Measurements from ENCODE around the gene SLC39A5. TPM values are rescaled to one million over a fixed set of nuclear protein-coding genes. Genes with fewer than 3 reads are reported as not detected.
"Not testable (repeated sequence)": the region's sequence is repeated elsewhere in the genome, so short reads cannot be mapped to it uniquely, and the experiment has no call there.

SLC39A5 gene
- total and polyA plus RNA-seq, 7 donors, result 30.0 to 74.0 (median 31.2) TPM; not detected in 4

- TF ChIP-seq POLR2A (IDR thresholded peaks at IDR 0.05) (no peak), POLR2AphosphoS5 (IDR thresholded peaks at IDR 0.05) (peak in 1 of 4 donors; percentile 23)
- TF ChIP-seq, protein P1, sequence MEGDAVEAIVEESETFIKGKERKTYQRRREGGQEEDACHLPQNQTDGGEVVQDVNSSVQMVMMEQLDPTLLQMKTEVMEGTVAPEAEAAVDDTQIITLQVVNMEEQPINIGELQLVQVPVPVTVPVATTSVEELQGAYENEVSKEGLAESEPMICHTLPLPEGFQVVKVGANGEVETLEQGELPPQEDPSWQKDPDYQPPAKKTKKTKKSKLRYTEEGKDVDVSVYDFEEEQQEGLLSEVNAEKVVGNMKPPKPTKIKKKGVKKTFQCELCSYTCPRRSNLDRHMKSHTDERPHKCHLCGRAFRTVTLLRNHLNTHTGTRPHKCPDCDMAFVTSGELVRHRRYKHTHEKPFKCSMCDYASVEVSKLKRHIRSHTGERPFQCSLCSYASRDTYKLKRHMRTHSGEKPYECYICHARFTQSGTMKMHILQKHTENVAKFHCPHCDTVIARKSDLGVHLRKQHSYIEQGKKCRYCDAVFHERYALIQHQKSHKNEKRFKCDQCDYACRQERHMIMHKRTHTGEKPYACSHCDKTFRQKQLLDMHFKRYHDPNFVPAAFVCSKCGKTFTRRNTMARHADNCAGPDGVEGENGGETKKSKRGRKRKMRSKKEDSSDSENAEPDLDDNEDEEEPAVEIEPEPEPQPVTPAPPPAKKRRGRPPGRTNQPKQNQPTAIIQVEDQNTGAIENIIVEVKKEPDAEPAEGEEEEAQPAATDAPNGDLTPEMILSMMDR (IDR thresholded peaks at IDR 0.05), result peak; percentile 80 to 85 (median 82)
- no peaks in the 10 kb centered on the region for H3K36me3 ChIP-seq
- no peaks in the 10 kb centered on the region for H3K27me3 ChIP-seq
- no peak overlapping the region for H3K27ac ChIP-seq
- H3K4me3 ChIP-seq, result no peak overlapping the region
- 49 to 50% methylated on average over 1 of the region's 1 CpG for WGBS, 2 donors
- DNase-seq, result peak; percentile 87
- no peaks in the 10 kb centered on the region for H3K9me3 ChIP-seq
- peaks cover 0 to 18% (median 13%) of the 10 kb centered on the region in 4 donors for H3K4me1 ChIP-seq
- intact Hi-C loops (cut with DNase I), result loop anchor here (1.0 to 5.0 kb wide), 3 partner anchors 31 to 274 kb away; partner anchors contain the start of genes ANKRD52, NABP2 and SPRYD4
These were observed 36.7 kb upstream of the SLC39A5 start for GRCh38 chr12:56193025-56193578.

DNA sequence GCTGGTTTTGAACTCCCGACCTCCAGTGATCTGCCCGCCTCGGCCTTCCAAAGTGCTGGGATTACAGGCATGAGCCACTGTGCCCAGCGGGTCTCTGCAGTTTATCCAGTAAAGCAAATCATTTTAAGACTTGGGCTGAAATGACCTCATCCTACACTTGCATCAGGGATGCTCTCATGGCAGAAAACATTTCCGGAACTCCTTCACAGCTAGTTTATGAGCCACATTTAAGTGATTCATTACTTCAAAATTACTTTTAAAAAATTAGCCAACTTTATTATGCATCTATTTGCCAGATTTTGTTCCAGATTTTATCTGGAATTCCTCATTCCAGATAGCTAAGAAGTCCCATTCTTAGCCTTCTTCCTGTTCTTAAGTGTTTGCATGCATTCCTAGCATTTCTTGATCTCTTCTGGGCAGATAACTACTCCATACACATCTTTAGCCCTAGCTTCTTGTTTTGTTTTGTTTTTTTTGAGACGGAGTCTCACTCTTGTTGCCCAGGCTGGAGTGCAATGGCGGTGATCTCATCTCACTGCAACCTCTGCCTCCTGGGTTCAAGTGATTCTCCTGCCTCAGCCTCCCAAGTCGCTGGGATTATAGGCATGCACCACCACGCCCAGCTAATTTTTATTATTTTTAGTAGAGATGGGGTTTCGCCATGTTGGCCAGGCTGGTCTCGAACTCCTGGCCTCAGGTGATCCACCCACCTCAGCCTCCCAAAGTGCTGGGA lies 32.9 kb upstream of the SLC39A5 start:
- H3K4me1 ChIP-seq; H3K9me3 ChIP-seq; intact Hi-C loops (cut with DNase I); H3K36me3 ChIP-seq; H3K4me3 ChIP-seq; H3K27me3 ChIP-seq; DNase-seq: not testable (repeated sequence)
- peak overlapping the region in 2 of 4 donors; percentile 3 to 42 for H3K27ac ChIP-seq
- 81 to 82% methylated on average over 11 of the region's 11 CpGs for WGBS, 2 donors
- peak in 1 of 4 donors; percentile 13 for TF ChIP-seq POLR2AphosphoS5 (IDR thresholded peaks at IDR 0.05)

DNA sequence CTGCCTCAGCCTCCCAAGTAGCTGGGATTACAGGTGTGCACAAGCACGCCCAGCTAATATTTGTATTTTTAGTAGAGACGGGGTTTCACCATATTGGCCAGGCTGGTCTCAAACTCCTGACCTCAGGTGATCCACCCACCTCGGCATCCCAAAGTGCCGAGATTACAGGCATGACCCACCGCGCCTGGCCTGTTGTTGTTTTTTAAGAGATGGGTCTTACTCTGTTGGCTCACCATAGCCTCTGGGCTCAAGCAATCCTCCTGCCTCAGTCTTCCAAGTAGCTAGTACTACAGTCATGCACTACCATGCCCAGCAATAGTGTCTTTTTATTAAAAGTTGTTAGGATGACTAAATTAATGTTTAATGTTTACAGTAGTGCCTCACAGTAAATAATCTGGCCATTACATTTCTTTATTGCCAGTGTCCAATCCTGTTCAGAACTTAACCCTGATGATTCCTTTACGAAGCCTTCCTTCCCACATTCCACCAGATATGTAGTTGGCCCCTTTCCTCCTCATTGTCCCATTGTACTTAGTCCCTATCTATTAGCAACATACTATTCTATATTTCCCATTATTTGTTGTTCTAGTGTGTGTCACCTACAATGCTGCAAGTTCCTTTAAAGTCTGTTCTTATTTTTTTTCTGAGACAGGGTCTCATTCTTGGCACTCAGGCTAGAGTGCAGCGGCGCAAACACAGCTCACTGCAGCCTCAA lies 31.8 kb upstream of the SLC39A5 start:
- no peaks in the 10 kb centered on the region for H3K27me3 ChIP-seq
- no peak for DNase-seq
- intact Hi-C loops (cut with DNase I), result no loop called here
- H3K36me3 ChIP-seq, result no peaks in the 10 kb centered on the region
- TF ChIP-seq POLR2A (IDR thresholded peaks at IDR 0.05) (no peak), EP300 (IDR thresholded peaks at IDR 0.05) (no peak), POLR2AphosphoS5 (IDR thresholded peaks at IDR 0.05) (no peak)
- TF ChIP-seq, protein P1 (IDR thresholded peaks at IDR 0.05), result no peak
- H3K4me1 ChIP-seq, result peaks cover 0 to 9% (median 2%) of the 10 kb centered on the region in 4 donors
- 83 to 86% methylated on average over 9 of the region's 9 CpGs for WGBS, 2 donors
- no peaks in the 10 kb centered on the region for H3K9me3 ChIP-seq
- H3K4me3 ChIP-seq, result no peak overlapping the region
- no peak overlapping the region for H3K27ac ChIP-seq

DNA sequence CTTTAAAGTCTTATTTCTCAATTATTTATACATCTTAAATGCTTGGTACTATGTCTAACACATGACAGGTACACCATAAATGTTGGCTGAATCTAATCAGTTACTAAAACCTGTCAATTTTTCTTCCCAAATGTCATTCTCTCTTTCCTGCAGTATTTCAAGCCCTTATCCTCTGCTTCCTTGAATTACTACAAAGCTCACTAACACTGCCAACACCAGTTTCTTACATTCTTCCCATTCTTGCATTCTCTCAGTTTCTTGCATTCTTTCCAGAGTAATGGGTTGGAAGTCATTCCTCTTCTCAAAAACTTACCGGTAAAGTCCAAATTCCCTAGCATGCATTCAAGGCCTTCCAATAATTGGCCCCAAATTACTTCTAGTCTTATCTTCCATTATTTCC lies 31.0 kb upstream of the SLC39A5 start:
- Histone ChIP-seq H3K36me3 (no peaks in the 10 kb centered on the region), H3K9me3 (no peaks in the 10 kb centered on the region), H3K27ac (no peak overlapping the region), H3K27me3 (no peaks in the 10 kb centered on the region), H3K4me1 (peaks cover 0 to 5% (median 2%) of the 10 kb centered on the region in 4 donors), H3K4me3 (no peak overlapping the region)
- intact Hi-C loops (cut with DNase I), result no loop called here
- whole genome bisulfite sequencing, 2 donors, result 91 to 92% methylated on average over 1 of the region's 1 CpG
- TF ChIP-seq POLR2AphosphoS5 (IDR thresholded peaks at IDR 0.05) (no peak), POLR2A (IDR thresholded peaks at IDR 0.05) (no peak), EP300 (IDR thresholded peaks at IDR 0.05) (no peak)
- TF ChIP-seq, protein P1 (IDR thresholded peaks at IDR 0.05), result no peak
- no peak for DNase-seq

- WGBS, 2 donors, result 9 to 49% methylated on average over 1 of the region's 1 CpG
- H3K27ac ChIP-seq, result peak overlapping the region in 1 of 4 donors; percentile 36
These were observed 27.5 kb upstream of the SLC39A5 start for GRCh38 chr12:56202366-56202765.

More at GRCh38 chr12:56202366-56202765, 27.5 kb upstream of the SLC39A5 start:
- Histone ChIP-seq H3K36me3 (peaks cover 9 to 29% (median 21%) of the 10 kb centered on the region in 4 donors), H3K4me3 (no peak overlapping the region), H3K9me3 (no peaks in the 10 kb centered on the region), H3K27me3 (no peaks in the 10 kb centered on the region), H3K4me1 (peaks cover 0 to 5% (median 0%) of the 10 kb centered on the region in 4 donors)
- TF ChIP-seq POLR2A (IDR thresholded peaks at IDR 0.05), result no peak
- peak in 1 of 4 donors; percentile 4 for TF ChIP-seq POLR2AphosphoS5 (IDR thresholded peaks at IDR 0.05)
- intact Hi-C loops (cut with DNase I), result no loop called here
- no peak for DNase-seq
